Stimulated activated naive CD4-positive, alpha-beta T cell treated with Interleukin-2 at 50 U/mL for 16 hours (primary cell): ENCODE measurements around the gene THSD4.
"Not testable (repeated sequence)": the region's sequence is repeated elsewhere in the genome, so short reads cannot be mapped to it uniquely, and the experiment has no call there.

Experiments
- DNase-seq: peaks from one replicate; lab custom pipeline; 2025; lab: John Stamatoyannopoulos, UW

Gene THSD4

GRCh38 chr15:71149646-71150557 lies 34.6 kb downstream of the THSD4 start:
- DNase-seq: no peak

GRCh38 chr15:71151081-71151480 lies 35.8 kb downstream of the THSD4 start:
- DNase-seq: no peak

- DNase-seq: no peak
These were observed 37.3 kb downstream of the THSD4 start for GRCh38 chr15:71152542-71152941.

GRCh38 chr15:71153823-71154524 lies 38.7 kb downstream of the THSD4 start:
- DNase-seq: no peak

GRCh38 chr15:71154607-71155200 lies 39.4 kb downstream of the THSD4 start:
- no peak for DNase-seq

GRCh38 chr15:71155534-71155933 lies 40.3 kb downstream of the THSD4 start:
- DNase-seq: no peak

- no peak for DNase-seq
These were observed 45.7 kb downstream of the THSD4 start for GRCh38 chr15:71160976-71161375.

GRCh38 chr15:71162309-71162708 lies 47.0 kb downstream of the THSD4 start:
- DNase-seq: no peak

GRCh38 chr15:71164606-71165005 lies 49.3 kb downstream of the THSD4 start:
- DNase-seq: not testable (repeated sequence)

- no peak for DNase-seq
These were observed 52.3 kb downstream of the THSD4 start for GRCh38 chr15:71167445-71168165.

- no peak for DNase-seq
These were observed 53.0 kb downstream of the THSD4 start for GRCh38 chr15:71168166-71168834.

GRCh38 chr15:71170163-71170562 lies 54.9 kb downstream of the THSD4 start:
- DNase-seq: no peak

GRCh38 chr15:71171195-71171594 lies 55.9 kb downstream of the THSD4 start:
- no peak for DNase-seq

GRCh38 chr15:71174360-71174759 lies 59.1 kb downstream of the THSD4 start:
- not testable (repeated sequence) for DNase-seq

- no peak for DNase-seq
These were observed 65.9 kb downstream of the THSD4 start for GRCh38 chr15:71180986-71181853.

GRCh38 chr15:71182522-71182921 lies 67.3 kb downstream of the THSD4 start:
- DNase-seq: no peak

GRCh38 chr15:71183063-71183462 lies 67.8 kb downstream of the THSD4 start:
- no peak for DNase-seq

GRCh38 chr15:71185706-71186105 lies 70.4 kb downstream of the THSD4 start:
- DNase-seq: no peak

GRCh38 chr15:71186267-71186666 lies 71.0 kb downstream of the THSD4 start:
- DNase-seq: no peak

GRCh38 chr15:71187078-71187477 lies 71.8 kb downstream of the THSD4 start:
- DNase-seq: no peak

GRCh38 chr15:71187526-71187925 lies 72.3 kb downstream of the THSD4 start:
- DNase-seq: no peak
